D721Med (cell line): ENCODE results near the gene TMPRSS4.

Experiments
- DNase-seq: peaks from one replicate; pipeline ENCODE4 v3.0.0; 2011; ENCODE audit warnings: low spot score; ENCODE audit not compliant: insufficient read length
- FAIRE-seq: peaks from 2 replicates; lab custom pipeline; 2011; peaks lifted over from hg19 to GRCh38; lab: Jason Lieb, UNC
- TF ChIP-seq, protein P1 (sequence below): IDR thresholded peaks from 2 replicates; pipeline ENCODE4 v1.5.1; 2012; ENCODE audit warnings: mild to moderate bottlenecking, control low read depth; ENCODE audit not compliant: insufficient read depth; ENCODE audit errors: missing control alignments

The TMPRSS4 gene

GRCh38 chr11:118149493-118149892, 72.6 kb downstream of the TMPRSS4 start:
- DNase-seq (no peak), FAIRE-seq (no peak)
- TF ChIP-seq, protein P1, sequence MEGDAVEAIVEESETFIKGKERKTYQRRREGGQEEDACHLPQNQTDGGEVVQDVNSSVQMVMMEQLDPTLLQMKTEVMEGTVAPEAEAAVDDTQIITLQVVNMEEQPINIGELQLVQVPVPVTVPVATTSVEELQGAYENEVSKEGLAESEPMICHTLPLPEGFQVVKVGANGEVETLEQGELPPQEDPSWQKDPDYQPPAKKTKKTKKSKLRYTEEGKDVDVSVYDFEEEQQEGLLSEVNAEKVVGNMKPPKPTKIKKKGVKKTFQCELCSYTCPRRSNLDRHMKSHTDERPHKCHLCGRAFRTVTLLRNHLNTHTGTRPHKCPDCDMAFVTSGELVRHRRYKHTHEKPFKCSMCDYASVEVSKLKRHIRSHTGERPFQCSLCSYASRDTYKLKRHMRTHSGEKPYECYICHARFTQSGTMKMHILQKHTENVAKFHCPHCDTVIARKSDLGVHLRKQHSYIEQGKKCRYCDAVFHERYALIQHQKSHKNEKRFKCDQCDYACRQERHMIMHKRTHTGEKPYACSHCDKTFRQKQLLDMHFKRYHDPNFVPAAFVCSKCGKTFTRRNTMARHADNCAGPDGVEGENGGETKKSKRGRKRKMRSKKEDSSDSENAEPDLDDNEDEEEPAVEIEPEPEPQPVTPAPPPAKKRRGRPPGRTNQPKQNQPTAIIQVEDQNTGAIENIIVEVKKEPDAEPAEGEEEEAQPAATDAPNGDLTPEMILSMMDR: no peak

GRCh38 chr11:118151431-118151830, 74.6 kb downstream of the TMPRSS4 start:
- DNase-seq: no peak
- FAIRE-seq: no peak
- TF ChIP-seq, protein P1: no peak

- FAIRE-seq (no peak), DNase-seq (no peak)
- TF ChIP-seq, protein P1: no peak
These were observed 75.2 kb downstream of the TMPRSS4 start for GRCh38 chr11:118152020-118152551.

GRCh38 chr11:118152552-118153471, 75.9 kb downstream of the TMPRSS4 start, which contains the start of gene SCN4B:
Gene SCN4B, minus strand, starts transcription at chr11:118152823. Its CDS starts 150 bp downstream, at chr11:118152673.
- TF ChIP-seq, protein P1: no peak
- DNase-seq (peak; percentile 92), FAIRE-seq (no peak)

GRCh38 chr11:118153516-118153915, 76.6 kb downstream of the TMPRSS4 start:
- FAIRE-seq (no peak), DNase-seq (no peak)
- TF ChIP-seq, protein P1: no peak

GRCh38 chr11:118153976-118154375, 77.1 kb downstream of the TMPRSS4 start:
- DNase-seq (no peak), FAIRE-seq (no peak)
- TF ChIP-seq, protein P1: no peak
